GM19395 (cell line): ENCODE data around the gene ALDH3A1.

Experiments used
- ATAC-seq: cut with Tn5 transposase; IDR thresholded peaks from one replicate; pipeline ENCODE4 v1.9.1; 2021; ENCODE audit warnings: mild to moderate bottlenecking, moderate library complexity; ENCODE audit not compliant: unreplicated experiment

The ALDH3A1 gene

GRCh38 chr17:19705771-19706770 lies 42.0 kb downstream of the ALDH3A1 start:
- no peak for ATAC-seq

GRCh38 chr17:19705201-19705600 lies 42.9 kb downstream of the ALDH3A1 start:
- no peak for ATAC-seq

DNA sequence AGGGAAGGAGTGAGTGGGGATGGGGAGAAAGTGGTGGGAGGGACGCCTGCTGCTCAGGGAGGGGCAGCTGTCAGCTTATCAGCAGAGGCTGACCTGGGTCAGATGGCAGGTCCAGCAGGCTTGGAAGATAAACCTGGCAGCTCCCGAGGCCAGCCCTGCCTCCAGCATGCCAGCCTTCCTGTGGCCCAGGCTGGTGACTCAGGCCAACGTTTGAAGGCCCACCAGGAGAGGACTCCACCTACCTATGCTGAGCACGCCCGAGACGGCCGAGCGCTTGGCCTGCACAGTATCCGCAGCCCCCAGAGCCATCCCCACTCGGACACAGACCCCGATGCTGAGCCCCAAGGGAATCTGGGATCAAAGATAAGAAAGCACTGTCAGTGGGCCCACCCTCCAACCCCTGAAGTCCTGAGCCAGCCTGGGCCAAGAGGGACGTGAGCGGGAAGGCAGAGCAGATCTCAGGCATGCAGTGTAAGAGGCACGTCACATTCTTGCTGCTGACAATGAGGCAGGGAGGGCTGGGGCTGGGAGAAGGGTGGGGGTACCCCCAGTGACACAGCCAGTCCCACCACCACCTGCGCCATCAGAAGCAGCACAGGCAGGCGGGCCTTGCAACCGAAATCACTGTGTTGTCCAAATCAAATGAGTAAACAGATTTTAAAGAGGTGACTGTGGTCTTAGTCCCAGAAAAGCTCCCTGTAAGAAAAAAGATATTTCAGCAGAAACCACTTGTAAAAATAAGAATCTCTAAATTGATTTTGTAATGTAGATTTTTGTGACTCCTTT lies 44.1 kb downstream of the ALDH3A1 start:
- no peak for ATAC-seq

DNA sequence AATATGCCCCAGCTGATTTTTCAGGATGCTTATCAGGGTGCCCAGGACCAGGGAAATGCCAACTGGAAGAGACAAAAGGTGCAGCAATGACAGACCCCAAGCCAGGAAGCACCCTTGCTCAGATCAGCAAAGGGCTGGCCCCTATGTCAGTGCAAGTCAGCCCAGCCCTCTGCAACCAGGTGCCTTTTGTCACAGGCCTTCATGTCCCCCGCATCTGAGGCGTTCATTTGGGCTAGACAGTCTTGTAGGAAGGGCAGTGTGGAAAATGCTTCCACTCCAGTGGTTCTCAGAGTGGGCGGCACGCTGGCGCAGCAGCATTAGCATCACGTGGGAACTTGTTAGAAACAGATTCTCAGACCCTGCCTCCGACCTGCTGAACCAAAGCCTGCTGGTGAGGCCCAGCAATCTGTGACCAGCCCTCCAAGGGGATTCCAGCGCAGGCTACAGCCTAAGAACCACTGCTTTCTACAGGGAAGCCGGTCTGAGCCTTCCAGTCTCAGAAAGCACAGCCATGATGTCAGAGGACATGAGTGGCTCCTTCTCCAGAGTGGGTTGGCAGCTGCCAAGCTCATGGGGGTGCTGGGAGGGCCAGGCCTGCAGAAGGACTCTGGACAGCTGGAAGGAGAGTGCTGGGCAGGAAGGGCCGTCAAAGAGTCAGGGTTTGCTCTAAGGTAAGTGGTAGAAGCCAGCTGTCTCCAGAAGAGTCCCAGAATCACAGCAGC lies 44.8 kb downstream of the ALDH3A1 start:
- ATAC-seq: no peak

DNA sequence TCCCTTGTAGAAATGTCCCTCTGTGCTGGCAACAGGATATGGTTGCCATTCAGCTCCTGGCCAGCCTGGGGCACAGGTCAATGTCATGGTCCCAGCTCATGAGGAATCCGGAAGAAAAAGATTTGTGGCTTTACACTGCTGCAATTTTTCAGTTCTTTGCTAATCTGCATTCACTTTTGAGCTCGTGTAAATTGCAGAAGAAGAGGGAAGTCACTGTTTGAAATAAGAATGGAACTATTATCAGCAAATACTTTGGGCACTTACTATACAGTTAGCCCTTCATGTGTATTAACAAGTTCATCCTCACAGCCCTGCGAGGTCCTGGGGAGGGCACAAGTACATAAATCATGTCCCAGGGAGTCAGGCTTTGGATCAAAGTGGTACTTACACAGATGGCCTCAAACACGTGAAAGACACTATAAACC lies 45.9 kb downstream of the ALDH3A1 start:
- no peak for ATAC-seq
